Activated CD4-positive, alpha-beta T cell treated with anti-CD3 and anti-CD28 coated beads for 1 hour (primary cell): ENCODE measurements around the gene MAP3K5.
"Not testable (repeated sequence)": the region's sequence is repeated elsewhere in the genome, so short reads cannot be mapped to it uniquely, and the experiment has no call there.

ENCODE experiments used
- DNase-seq: peaks from one replicate; pipeline ENCODE4 v3.0.0-alpha.2; 2020

The MAP3K5 gene, protein sequence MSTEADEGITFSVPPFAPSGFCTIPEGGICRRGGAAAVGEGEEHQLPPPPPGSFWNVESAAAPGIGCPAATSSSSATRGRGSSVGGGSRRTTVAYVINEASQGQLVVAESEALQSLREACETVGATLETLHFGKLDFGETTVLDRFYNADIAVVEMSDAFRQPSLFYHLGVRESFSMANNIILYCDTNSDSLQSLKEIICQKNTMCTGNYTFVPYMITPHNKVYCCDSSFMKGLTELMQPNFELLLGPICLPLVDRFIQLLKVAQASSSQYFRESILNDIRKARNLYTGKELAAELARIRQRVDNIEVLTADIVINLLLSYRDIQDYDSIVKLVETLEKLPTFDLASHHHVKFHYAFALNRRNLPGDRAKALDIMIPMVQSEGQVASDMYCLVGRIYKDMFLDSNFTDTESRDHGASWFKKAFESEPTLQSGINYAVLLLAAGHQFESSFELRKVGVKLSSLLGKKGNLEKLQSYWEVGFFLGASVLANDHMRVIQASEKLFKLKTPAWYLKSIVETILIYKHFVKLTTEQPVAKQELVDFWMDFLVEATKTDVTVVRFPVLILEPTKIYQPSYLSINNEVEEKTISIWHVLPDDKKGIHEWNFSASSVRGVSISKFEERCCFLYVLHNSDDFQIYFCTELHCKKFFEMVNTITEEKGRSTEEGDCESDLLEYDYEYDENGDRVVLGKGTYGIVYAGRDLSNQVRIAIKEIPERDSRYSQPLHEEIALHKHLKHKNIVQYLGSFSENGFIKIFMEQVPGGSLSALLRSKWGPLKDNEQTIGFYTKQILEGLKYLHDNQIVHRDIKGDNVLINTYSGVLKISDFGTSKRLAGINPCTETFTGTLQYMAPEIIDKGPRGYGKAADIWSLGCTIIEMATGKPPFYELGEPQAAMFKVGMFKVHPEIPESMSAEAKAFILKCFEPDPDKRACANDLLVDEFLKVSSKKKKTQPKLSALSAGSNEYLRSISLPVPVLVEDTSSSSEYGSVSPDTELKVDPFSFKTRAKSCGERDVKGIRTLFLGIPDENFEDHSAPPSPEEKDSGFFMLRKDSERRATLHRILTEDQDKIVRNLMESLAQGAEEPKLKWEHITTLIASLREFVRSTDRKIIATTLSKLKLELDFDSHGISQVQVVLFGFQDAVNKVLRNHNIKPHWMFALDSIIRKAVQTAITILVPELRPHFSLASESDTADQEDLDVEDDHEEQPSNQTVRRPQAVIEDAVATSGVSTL (N-terminal part only)

DNA sequence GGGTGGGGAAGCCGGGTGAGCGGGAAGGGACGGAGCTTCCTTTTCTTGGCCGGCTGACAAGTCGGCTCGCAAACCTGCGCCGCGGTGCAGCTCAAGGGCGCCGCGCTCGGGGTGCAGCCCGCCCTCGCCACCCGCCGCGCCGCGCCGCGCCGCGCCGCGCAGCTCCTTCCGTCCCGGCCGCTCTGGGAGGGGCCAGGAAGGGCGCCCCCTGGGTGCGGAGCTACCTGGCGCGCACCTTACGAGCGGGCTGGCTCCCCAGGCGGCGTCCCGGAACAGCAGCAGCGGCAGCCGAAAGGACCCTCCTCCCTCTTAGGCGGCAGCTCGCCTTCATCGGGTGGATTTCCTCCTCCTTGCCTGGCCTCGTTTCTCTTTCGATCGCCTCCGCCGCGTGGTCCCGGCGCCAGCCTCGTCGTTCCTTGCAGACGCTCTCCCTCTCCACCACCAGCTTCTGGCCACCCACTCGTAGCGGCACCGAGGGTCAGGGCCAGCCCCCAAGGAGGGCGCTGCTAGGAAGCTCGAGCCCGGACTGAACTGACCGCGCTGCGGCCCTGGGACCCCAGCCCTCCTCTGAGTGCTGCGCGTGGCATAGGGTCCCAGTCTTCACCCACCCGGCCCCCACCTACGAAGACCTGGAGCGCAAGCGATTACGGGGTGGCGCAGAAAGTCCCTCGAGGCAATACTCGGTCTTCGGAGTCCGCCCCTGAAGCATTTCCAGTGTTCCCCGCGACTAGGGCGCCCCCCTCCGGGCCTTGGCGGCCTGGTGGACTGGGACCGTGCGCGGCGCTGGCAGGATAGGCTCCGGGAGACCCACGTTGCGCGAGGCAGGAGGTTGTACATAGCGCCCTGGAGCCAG is at the start of gene MAP3K5:
Gene MAP3K5 (minus strand): TSS at position 68 of the 853 bp plus-strand sequence. CDS start 320 bp downstream, outside the sequence.
- DNase-seq = peak; percentile 92

DNA sequence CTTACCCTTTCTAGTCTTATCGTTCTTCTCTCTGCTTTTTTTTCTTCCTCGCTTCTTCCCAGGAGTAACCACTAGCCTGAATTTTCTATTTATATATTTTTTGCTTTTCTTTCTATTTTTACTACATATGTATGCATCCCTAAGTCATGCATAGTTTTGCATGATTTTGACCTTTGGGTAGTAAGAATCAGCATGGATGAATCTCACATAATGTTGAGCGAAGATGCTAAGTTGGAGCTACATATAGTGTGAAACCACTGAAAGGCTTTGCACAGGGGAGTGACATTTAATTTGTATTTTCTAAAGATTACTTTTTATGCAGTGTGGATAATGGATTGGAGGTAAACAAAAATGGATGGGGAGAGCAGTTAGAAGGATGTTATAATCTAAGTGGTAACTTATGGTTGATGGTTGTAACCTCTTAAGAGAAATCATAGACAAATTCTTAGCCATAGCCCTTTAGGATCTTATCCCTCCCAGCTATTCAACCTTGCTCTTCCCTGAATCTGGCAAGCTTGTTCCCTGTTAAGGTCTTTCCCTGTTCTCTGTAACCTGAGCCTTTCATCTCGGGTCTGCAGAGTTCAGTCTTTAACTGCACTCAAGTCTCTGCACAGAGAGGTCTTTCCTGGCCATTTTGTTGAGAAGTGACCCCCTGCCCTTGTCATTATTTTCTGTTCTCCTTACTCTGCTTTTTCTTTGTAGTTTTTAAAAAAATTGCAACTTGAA is 48.2 kb upstream of the MAP3K5 start:
- no peak for DNase-seq

DNA sequence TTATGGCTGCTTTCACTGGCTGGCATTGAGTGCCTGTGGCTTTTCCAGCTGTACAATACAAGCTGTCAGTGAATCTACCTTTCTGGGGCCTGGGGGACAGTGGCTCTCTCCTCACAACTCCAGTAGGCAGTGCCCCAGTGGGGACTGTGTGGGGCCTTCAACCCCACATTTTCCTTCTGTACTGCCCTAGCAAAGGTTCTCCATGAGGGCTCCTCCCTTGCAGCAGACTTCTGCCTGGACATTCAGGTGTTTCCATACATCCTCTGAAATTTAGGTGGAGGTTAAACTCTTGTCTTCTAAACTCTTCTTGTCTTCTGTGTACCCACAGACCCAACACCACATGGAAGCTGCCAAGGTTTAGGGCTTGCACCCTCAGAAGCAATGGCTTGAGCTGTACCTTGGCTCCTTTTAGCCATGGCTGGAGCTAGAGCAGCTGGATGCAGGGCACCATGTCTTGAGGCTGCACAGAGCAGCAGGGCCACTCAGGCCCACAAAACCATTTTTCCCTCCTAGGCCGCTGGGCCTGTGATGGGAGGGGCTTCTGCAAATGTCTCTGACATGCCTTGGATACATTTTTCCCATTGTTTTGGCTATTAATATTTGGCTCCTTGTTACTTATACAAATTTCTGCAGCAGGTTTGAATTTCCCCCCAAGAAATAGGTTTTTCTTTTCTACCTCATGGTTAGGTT is 39.7 kb upstream of the MAP3K5 start:
- no peak for DNase-seq

DNA sequence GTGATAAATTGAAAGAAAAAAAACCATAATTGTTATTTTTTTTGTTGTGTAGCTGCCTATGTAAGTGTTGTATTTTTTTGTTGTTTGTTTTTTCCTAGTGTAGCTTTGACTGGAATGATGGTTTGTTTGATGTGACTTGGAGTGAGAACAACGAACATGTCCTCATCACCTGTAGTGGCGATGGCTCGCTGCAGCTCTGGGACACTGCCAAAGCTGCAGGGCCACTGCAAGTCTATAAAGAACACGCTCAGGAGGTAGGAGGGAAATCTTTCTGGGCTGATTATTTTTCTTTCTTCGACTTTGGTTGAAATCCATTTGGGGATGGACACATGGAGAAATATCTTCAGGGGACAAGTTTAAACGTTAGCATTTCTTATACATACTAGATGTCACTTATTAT is 33.9 kb upstream of the MAP3K5 start:
- no peak for DNase-seq

DNA sequence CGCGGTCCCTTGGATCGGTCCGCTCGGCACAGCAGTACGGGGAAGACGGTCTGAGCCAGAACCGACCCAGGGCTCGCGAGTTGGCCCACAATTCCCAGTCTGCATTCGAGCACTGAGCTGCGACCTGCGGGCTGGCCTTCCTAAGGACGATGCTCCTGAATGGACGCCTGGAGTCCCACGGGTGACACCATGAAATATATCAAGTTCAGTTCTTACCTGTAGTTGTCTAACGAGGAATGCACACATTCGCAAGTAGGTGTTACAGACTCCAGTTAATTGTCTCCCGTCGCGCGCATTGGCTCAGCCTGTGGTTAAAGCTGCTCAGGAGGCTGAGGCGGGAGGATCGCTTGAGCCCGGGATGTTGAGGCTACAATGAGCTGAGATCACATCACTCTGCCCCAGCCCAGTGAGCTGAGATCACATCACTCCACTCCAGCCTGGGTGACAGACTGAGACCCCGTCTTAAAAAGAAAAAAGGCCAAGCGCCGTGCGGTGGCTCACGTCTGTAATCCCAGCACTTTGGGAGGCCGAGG is 30.9 kb upstream of the MAP3K5 start:
- peak; percentile 11 for DNase-seq

DNA sequence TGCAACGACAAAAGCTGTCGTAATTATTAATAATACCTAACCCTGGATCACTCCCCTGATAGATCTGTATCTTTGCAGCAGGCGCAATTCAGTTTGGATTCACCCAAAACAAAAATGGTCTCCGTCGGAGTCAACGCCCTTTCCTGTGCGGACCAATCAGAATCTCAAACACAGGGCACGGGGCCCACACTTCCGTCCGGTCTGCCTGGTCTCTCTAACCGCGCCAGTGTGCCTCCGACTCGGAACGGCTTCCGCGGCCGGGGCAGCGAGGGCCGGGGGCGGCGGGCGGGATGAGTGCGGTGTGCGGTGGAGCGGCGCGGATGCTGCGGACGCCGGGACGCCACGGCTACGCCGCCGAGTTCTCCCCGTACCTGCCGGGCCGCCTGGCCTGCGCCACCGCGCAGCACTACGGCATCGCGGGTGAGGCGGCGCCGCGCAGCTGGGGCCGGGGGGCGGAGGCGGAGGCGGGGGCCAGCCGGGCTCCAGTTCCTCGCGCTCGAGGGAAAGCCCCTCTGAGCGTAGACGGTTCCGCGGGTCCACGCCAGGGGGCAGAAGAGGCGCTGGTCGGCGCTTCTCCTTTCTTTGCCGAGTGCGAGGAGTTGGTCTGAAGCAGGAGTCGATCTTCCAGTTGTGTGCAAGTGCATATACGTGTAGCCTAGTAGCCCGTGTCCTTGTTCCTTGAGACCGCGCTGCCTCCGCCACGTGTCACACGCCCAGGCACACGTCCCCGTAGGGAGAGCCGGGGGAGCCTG is 30.3 kb upstream of the MAP3K5 start, which contains the start of gene PEX7:
Gene PEX7 (plus strand): TSS at position 217 of the 752 bp plus-strand sequence. CDS start 74 bp downstream, at position 291.
- peak; percentile 77 for DNase-seq

DNA sequence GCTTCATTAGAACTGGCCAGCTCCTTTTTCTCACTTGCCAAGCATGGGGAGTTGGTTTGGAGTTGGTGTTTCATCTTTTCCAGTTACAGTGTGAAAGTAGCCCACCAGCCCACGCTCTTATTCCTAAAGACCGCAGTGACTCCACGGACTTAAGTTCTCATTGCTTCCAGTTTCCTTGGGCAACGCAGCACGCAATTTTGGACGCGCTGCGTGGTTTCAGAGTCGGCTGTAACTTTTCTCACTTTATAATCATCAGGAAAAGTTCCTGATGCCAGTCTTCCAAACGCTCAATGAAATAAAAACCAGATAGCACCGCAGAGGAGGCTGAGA is 29.7 kb upstream of the MAP3K5 start:
- DNase-seq = peak; percentile 9

DNA sequence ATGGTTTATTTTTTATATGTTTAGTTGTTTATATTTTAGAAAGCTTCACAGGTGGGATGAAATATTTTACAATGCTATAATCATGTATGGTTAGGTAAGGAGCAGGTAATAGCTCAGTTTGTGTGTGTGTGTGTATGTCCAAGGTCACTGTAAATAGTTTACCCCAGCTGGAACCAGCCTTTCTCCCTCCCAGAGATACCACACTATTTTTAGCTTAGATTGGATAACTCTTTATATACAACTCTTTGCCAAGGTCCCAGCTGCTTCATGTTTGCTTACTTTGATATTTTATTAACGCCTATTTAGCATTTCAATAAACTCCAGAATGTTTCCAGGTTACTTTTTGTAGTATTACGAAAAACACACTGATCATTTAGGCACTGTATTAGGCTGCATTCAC is 28.3 kb upstream of the MAP3K5 start:
- DNase-seq = no peak

DNA sequence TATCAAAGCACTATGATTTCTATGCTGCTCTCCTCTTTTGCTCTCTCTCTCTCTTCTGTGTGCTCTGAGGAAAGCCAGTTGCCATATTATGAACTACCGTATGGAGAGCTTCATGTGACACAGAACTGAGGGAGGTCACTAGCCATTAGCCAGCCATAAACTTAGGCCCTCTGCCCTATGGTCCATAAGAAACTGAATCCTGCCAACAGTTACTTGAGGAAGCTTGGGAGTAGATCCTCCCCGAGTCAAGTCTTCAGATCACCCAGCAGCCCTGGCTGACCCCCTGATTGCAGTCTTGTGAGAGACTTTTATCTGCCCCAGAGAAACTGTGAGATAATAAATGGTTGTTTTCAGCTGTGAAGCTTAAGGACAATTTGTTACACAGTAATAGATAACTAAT is 24.4 kb upstream of the MAP3K5 start:
- no peak for DNase-seq

DNA sequence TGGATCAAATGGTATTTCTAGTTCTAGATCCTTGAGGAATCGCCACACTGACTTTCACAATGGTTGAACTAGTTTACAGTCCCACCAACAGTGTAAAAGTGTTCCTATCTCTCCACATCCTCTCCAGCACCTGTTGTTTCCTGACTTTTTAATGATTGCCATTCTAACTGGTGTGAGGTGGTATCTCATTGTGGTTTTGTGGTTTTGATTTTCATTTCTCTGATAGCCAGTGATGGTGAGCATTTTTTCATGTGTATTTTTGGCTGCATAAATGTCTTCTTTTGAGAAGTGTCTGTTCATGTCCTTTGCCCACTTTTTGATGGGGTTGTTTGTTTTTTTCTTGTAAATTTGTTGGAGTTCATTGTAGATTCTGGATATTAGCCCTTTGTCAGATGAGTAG is 23.3 kb upstream of the MAP3K5 start:
- DNase-seq = not testable (repeated sequence)

DNA sequence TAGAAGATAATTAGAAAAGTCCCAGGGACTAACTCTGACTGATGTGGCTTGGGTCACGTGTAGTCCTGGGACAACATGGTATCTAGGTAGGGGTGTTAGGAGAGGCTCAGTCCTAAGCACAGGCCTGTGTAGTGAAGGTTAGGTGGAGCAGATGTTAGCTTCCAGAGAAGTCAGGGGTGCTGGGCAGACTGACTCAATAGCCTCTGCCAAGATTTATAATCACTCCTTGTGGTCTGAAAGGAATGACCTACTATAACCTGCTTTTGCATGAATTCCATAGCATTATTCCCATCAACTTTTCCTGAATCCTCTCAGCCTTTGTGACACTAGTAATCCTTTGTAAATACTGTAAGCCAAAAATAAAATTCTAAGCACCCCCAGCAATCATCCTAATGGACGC is 19.9 kb upstream of the MAP3K5 start:
- DNase-seq = no peak

DNA sequence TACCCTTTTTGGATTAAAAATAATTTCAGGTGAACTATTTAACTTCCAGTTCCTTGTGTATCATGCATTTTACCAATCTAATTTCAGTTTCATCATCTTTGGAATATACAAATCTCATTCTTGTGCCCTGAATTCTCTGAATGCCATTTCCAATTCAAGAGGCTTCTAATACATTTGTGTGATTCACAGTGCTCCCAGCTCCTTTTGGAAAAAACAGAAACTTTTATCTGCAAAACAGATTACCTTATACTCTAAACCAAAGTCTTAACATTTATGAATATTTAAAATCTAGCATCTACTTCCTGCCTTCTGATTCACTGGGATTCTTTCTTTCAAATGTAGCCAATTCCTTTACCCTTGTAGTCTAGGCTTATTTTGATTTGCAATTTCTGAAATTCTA is 19.0 kb upstream of the MAP3K5 start:
- DNase-seq = no peak

DNA sequence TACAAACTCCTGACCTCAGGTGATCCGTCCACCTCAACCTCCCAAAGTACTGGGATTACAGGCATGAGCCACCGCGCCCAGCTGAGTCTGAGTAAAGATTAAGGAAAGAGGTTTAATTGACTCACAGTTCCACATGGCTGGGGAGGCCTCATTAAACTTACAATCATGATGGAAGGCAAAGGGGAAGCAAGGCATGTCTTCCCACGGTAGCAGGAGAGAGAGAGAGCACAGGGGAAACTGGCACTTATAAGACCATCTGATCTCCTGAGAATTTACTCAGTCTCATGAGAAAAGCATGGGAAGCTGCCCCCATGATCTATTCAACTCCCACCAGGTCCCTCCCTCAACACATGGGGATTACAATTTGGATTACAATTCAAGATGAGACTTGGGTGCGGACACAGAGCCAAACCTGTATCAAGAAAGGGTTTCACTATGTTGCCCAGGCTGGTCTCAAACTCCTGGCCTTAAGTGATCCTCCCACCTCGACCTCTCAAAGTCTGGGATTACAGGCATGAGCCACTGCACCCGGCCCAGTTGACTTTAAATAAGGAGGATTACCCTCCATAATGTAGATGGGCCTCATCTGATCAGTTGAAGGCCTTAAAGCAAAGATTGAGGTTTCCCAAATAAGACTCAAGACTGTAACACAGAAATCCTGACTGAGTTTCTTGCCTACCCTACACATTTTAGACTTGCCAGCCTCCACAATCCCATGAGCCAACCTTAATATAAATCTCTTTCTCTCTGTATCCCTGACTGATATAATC is 17.0 kb upstream of the MAP3K5 start:
- DNase-seq = no peak

DNA sequence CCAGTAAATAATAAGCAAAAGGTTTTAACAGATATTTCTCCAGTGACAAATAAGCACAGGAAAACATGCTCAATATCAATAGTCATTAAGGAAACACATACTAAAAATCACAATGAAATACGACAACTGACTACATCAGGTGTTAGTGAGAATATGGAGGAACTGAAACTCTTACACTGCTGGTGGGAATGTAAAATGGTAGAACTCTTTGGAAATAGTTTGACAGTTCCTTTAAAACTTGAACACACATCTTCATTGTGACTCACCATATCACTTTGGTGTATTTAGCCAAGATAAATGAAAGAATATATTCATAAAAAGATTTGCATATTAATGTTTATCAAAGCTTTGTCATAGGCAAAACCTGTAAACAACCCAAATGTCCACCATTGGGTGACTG is 11.3 kb upstream of the MAP3K5 start:
- DNase-seq = no peak

DNA sequence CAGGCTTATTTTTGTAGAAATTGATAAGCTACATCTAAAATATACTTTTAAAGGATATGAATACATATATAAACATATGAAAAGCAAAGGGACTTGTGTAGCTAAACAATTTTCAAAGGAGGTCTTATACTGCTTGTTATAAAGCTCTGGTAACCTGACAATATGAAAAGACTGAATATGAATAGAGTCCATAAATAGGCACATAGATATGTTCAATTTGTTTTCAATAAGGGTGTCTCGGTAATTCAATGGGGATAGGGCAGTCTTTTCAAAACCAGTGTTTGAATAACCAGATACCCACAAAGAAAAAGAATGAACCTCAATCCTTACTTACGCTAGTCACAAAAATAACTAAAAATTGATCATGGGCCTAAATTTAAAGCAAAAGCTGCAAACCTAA is 9.3 kb upstream of the MAP3K5 start:
- DNase-seq = no peak

DNA sequence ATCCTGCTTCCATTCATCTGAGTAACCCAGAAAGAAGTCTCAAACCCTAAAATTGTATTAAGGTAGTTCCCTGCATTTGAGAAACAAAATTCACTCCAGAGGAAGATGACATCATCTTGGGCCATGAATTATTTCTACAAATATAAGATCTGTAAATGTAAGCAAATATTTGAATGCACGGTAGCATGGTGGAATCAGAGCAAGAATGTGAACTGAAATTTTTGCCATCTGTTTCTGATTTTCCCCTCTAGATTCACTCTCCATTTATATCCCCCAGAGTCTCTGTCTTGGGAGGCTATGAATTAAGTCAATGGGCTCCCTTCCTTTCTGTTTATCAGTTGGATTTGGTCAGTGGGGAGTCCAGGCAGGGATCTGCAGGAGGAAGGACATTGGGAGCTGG is 5.8 kb upstream of the MAP3K5 start:
- no peak for DNase-seq

DNA sequence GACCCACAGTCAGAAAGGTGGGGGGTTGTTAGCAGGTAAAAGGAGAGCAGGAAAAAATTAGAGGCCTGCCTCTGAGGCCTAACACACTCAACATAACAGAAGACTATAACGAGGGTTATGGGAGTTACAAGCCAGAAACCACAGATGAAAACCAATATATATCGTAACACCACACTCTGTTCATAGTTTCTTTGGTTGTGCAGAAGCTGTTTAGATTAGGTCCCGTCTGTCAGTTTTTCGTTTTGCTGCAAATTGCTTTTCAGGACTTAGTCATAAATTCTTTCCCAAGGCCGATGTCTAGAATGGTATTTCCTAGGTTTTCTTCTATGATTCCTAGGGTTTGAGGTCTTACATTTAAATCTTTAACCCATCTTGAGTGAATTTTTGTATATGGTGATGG is 3.7 kb upstream of the MAP3K5 start:
- no peak for DNase-seq

DNA sequence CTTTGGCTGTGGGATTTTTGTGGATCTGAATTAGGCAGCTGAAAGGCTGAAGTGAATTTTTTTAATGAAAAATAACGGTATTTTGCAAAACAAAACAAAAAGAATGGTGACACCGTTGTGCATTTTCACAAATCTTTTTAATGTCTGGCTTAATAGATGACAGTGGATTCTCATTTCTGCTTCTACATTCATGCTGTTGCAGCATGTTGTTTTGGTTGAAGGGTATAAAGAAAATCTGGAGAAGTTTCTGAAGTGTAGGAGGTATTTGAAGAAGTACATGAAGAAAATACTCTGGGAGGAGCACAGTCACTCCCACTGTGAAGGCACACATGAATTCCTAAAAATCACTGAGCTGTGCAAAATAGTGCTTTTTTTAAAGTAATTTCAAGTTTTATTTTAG is 3.1 kb upstream of the MAP3K5 start:
- DNase-seq = no peak

DNA sequence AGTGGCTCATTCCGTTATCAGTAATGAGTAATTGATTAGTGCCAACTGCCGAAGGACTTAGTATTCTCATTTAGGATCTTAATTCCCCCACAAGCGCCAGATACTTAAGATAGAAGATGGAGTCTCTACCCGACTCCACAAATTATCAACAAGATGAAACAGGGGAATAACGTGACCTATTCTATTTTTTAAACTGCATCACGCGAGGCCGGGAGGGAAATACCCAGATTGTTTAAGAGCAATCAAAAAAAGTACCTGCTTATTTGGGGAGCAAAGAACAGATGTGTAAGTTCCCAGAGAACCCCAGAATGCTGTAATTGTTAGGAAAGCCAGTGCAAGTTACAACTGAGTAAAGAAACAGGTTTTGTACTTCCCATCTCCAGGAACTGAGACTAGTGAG is 1.1 kb upstream of the MAP3K5 start:
- no peak for DNase-seq
